ENCODE data around the gene NR1H4.

The NR1H4 gene

GRCh38 chr12:100608776-100609175, 135.1 kb downstream of the NR1H4 start:
- DNase-seq (ENCODE audit: low spot score in 2 of 2) (no peak), ATAC-seq (peak; percentile 13)
- Mint-ChIP-seq H3K27ac (no peak overlapping the region), H3K4me1 (no peaks in the 10 kb centered on the region), H3K36me3 (no peaks in the 10 kb centered on the region), H3K9me3 (peaks cover 4% of the 10 kb centered on the region), H3K4me3 (no peak overlapping the region)

GRCh38 chr12:100610666-100611430, 137.2 kb downstream of the NR1H4 start:
- ATAC-seq (no peak), DNase-seq (ENCODE audit: low spot score in 2 of 2) (no peak)
- Mint-ChIP-seq H3K27ac (no peak overlapping the region), H3K9me3 (peaks cover 4% of the 10 kb centered on the region), H3K36me3 (no peaks in the 10 kb centered on the region), H3K4me3 (no peak overlapping the region), H3K4me1 (no peaks in the 10 kb centered on the region)

- no peaks in the 10 kb centered on the region for H3K4me1 Mint-ChIP-seq
- H3K27ac Mint-ChIP-seq: no peak overlapping the region
- no peaks in the 10 kb centered on the region for H3K9me3 Mint-ChIP-seq
- ATAC-seq (no peak), DNase-seq (ENCODE audit: low spot score in 2 of 2) (no peak)
- H3K36me3 Mint-ChIP-seq: no peaks in the 10 kb centered on the region
- H3K4me3 Mint-ChIP-seq: no peak overlapping the region
Observed at GRCh38 chr12:100612606-100613005, 138.9 kb downstream of the NR1H4 start.
